Vagina (tissue), 2 donors: ENCODE measurements around the gene MAP3K3. TPM values are rescaled to one million over a fixed set of nuclear protein-coding genes. Genes with fewer than 3 reads are reported as not detected.

Source experiments
- DNase-seq, 2 donors: peaks; one replicate each; pipeline ENCODE4 v3.0.0-alpha.2; 2017; ENCODE audit errors: extremely low spot score in 2 of 2
- H3K27ac ChIP-seq: fragments of 200-600 bp; sonication (generic); one replicate; pipeline ENCODE4 v1.5.1; 2019
- H3K27me3 ChIP-seq: fragments of 200-600 bp; sonication (generic); one replicate; pipeline ENCODE4 v1.5.1; 2019
- H3K36me3 ChIP-seq, 2 donors: fragments of 200-600 bp; sonication (generic); one replicate each; pipeline ENCODE4 v1.5.1; 2017 to 2019
- H3K4me1 ChIP-seq: fragments of 200-600 bp; sonication (generic); one replicate; pipeline ENCODE4 v1.5.1; 2019
- H3K4me3 ChIP-seq, 2 donors: fragments of 200-600 bp; sonication (generic); 1 replicate in 1 of 2; 2 replicates in 1 of 2; pipeline ENCODE4 v1.5.1; 2016 to 2019
- H3K9me3 ChIP-seq: fragments of 200-600 bp; sonication (generic); one replicate; pipeline ENCODE4 v1.5.1; 2019
- POLR2A ChIP-seq, 2 donors: fragments of 450-650 bp; IDR thresholded peaks; one replicate each; pipeline ENCODE4 v1.6.1; 2017; ENCODE audit warnings: antibody characterized with exemption in 2 of 2, mild to moderate bottlenecking in 2 of 2, moderate library complexity in 2 of 2
- POLR2AphosphoS5 ChIP-seq, 2 donors: sonication (generic); formaldehyde crosslinking; IDR thresholded peaks; one replicate each; pipeline ENCODE4 v1.9.0; 2017; ENCODE audit warnings: antibody characterized with exemption in 2 of 2, mild to moderate bottlenecking in 2 of 2, low read depth in 1 of 2; ENCODE audit not compliant: insufficient read depth in 1 of 2
- intact Hi-C: fragments of 100-400 bp; cut with DNase I; formaldehyde crosslinking; loops from one replicate; pipeline ENCODE4 v1.15.1; 2023
- total RNA-seq: library from RNA; depleted of rRNA; stranded (reverse); fragments of >200 nt; gene quantifications from one replicate; pipeline ENCODE4 v1.2.3, GENCODE V29; 2016
- TF ChIP-seq, protein P1 (sequence below), 3 experiments: fragments of 450-650 bp in 2 of 3; fragments of 200-600 bp in 1 of 3; sonication (generic) in 1 of 3; IDR thresholded peaks; one replicate each; pipeline ENCODE4 v1.5.1; 2017 to 2019; ENCODE audit warnings: antibody characterized with exemption in 3 of 3, mild to moderate bottlenecking in 2 of 3, moderate library complexity in 2 of 3

MAP3K3 gene
- total RNA-seq, 1 donor from 2014 or later = 35.4 TPM

GRCh38 chr17:63686138-63686685 is 64.0 kb downstream of the MAP3K3 start:
- Histone ChIP-seq H3K9me3 (no peaks in the 10 kb centered on the region), H3K36me3 (peaks cover 0 to 50% of the 10 kb centered on the region in 2 donors), H3K27ac (no peak overlapping the region), H3K27me3 (no peaks in the 10 kb centered on the region), H3K4me3 (no peak overlapping the region), H3K4me1 (peaks cover 18% of the 10 kb centered on the region)
- intact Hi-C loops = no loop called here
- TF ChIP-seq, protein P1, sequence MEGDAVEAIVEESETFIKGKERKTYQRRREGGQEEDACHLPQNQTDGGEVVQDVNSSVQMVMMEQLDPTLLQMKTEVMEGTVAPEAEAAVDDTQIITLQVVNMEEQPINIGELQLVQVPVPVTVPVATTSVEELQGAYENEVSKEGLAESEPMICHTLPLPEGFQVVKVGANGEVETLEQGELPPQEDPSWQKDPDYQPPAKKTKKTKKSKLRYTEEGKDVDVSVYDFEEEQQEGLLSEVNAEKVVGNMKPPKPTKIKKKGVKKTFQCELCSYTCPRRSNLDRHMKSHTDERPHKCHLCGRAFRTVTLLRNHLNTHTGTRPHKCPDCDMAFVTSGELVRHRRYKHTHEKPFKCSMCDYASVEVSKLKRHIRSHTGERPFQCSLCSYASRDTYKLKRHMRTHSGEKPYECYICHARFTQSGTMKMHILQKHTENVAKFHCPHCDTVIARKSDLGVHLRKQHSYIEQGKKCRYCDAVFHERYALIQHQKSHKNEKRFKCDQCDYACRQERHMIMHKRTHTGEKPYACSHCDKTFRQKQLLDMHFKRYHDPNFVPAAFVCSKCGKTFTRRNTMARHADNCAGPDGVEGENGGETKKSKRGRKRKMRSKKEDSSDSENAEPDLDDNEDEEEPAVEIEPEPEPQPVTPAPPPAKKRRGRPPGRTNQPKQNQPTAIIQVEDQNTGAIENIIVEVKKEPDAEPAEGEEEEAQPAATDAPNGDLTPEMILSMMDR (IDR thresholded peaks at IDR 0.05) = no peak
- TF ChIP-seq POLR2AphosphoS5 (IDR thresholded peaks at IDR 0.05; ENCODE audit: insufficient read depth in 1 of 2, low read depth in 1 of 2) (no peak), POLR2A (IDR thresholded peaks at IDR 0.05) (no peak)
- DNase-seq = no peak

- H3K36me3 ChIP-seq = peaks cover 0 to 57% of the 10 kb centered on the region in 2 donors
These were observed 66.3 kb downstream of the MAP3K3 start for GRCh38 chr17:63688396-63689020.

DNA sequence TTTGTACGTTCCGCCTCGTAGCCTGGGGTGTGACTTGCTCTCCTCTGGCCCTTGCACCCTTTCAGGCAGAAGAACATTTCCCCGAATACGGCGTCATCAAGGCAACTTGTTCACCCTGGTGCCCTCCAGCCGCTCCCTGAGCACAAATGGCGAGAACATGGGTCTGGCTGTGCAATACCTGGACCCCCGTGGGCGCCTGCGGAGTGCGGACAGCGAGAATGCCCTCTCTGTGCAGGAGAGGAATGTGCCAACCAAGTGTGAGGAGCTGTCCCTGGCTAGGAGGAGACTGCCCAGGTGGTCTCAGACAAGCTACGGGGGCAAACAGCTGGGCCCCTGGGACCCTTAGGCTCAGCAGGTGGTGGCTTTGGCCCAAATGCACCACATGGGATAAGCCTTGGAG is 67.3 kb downstream of the MAP3K3 start:
- intact Hi-C loops = no loop called here
- Histone ChIP-seq H3K9me3 (no peaks in the 10 kb centered on the region), H3K4me1 (peaks cover 6% of the 10 kb centered on the region), H3K27me3 (no peaks in the 10 kb centered on the region), H3K27ac (no peak overlapping the region), H3K36me3 (peaks cover 4 to 62% of the 10 kb centered on the region in 2 donors), H3K4me3 (no peak overlapping the region)
- TF ChIP-seq, protein P1 (IDR thresholded peaks at IDR 0.05) = no peak
- TF ChIP-seq POLR2A (IDR thresholded peaks at IDR 0.05) (no peak), POLR2AphosphoS5 (IDR thresholded peaks at IDR 0.05; ENCODE audit: insufficient read depth in 1 of 2, low read depth in 1 of 2) (no peak)
- DNase-seq = no peak

More at GRCh38 chr17:63688396-63689020, 66.3 kb downstream of the MAP3K3 start:
- DNase-seq = no peak
- Histone ChIP-seq H3K27me3 (no peaks in the 10 kb centered on the region), H3K4me1 (peaks cover 9% of the 10 kb centered on the region), H3K27ac (no peak overlapping the region), H3K4me3 (no peak overlapping the region), H3K9me3 (no peaks in the 10 kb centered on the region)
- TF ChIP-seq, protein P1 (IDR thresholded peaks at IDR 0.05) = no peak
- intact Hi-C loops = no loop called here

GRCh38 chr17:63692195-63692816 is 70.1 kb downstream of the MAP3K3 start:
- Histone ChIP-seq H3K9me3 (no peaks in the 10 kb centered on the region), H3K36me3 (peaks cover 4 to 62% of the 10 kb centered on the region in 2 donors), H3K27me3 (no peaks in the 10 kb centered on the region), H3K4me3 (no peak overlapping the region), H3K4me1 (peaks cover 2% of the 10 kb centered on the region), H3K27ac (no peak overlapping the region)
- intact Hi-C loops = no loop called here
- DNase-seq = no peak
- no peak for TF ChIP-seq POLR2A (IDR thresholded peaks at IDR 0.05)

GRCh38 chr17:63693411-63694113 is 71.3 kb downstream of the MAP3K3 start:
- intact Hi-C loops = no loop called here
- Histone ChIP-seq H3K27ac (no peak overlapping the region), H3K27me3 (no peaks in the 10 kb centered on the region), H3K4me1 (peaks cover 15% of the 10 kb centered on the region), H3K9me3 (no peaks in the 10 kb centered on the region), H3K36me3 (peaks cover 4 to 58% of the 10 kb centered on the region in 2 donors), H3K4me3 (no peak overlapping the region)
- no peak for DNase-seq
- TF ChIP-seq POLR2AphosphoS5 (IDR thresholded peaks at IDR 0.05; ENCODE audit: insufficient read depth in 1 of 2, low read depth in 1 of 2) = no peak
- TF ChIP-seq, protein P1 (IDR thresholded peaks at IDR 0.05) = no peak
- no peak for TF ChIP-seq POLR2A (IDR thresholded peaks at IDR 0.05)
